Hematopoietic multipotent progenitor cell (in vitro differentiated cells): ENCODE results near the gene EMC9. TPM values are rescaled to one million over a fixed set of nuclear protein-coding genes. Genes with fewer than 3 reads are reported as not detected.
"Not testable (repeated sequence)": the region's sequence is repeated elsewhere in the genome, so short reads cannot be mapped to it uniquely, and the experiment has no call there.

Experiments used
- DNase-seq, 3 donors: peaks; one replicate each; pipeline ENCODE4 v3.0.0-alpha.2; 2011 to 2015; ENCODE audit warnings: low read depth in 2 of 3, low spot score in 2 of 3
- total RNA-seq: library from RNA; depleted of rRNA; stranded (reverse); fragments of >200 nt; gene quantifications from one replicate; pipeline ENCODE4 v1.2.3, GENCODE V29; 2012

The EMC9 gene
- total RNA-seq, 1 donor = 14.3 TPM

DNA sequence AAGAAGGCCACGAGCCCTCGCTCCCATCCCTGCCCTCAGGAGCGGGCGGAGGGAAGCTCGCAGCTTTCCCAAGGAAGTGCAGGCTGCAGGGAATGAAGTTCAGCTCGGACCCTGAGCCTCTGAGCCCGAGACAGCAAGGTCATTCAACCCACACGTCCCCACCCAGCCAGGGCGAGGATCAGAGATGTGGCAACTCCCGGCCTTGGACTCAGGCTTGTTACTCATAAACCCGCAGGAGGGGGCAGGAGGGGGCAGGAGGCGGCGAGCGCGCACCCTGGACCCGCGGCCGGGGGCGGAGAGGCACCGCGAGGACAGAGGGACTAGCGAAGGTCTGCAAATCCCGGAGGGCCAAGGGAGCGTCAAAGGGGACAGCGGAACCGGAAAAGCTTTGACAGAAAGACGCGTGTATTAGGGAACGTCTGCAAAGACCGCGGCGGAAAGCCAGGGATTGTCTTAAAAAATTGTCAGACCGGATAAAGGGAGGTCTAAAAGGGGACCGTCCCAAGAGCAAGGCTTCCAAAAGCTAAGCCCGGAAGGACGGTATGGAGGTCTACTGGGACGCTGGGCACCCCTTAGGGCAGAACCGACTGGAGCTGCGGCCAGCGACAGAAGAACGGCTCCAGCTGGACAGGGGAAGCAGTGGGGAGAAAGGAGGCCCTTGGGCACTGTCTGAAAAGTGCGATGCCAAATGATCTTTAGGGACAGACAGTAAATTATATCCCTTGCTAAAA lies 27.4 kb downstream of the EMC9 start:
- peak in 2 of 3 donors; percentile 90 to 93 for DNase-seq

DNA sequence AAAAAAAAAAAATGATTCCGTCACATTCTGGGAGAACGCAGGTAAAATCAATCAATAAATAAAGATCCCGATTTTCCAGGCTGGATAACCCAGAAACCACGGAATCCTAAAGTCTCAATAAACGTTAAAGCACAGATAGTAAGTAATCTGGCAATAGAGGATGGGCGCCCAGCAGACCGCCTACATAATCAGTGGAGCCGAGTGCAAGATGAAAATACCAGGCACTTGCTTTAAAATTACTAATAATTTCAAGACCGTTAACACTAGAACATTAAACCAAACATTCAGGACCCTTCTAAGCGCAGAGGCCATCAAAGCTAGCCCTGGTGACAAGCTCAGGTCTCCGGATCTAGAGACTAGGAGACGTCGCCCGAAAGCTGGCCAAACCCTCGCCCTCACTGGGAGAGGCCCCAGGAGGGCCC lies 28.0 kb downstream of the EMC9 start:
- no peak for DNase-seq

DNA sequence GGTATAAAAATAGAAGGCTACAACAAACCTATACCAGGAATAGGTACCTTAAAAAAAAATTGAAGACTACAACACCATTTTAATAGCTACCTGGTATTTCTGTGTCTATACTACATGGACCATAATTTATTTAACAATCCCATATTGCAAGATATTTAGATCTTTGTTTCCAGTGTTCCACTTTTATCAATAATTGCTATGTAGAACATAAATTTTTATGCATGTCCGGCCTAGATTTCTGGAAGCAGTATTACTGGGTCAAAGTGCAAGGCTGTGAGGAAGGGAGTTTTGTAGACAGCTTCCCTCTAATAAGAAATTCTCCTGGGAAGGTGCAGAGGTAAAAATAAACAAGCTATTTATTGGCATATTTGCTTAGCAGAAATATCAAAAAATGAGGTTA lies 30.9 kb downstream of the EMC9 start:
- no peak for DNase-seq

DNA sequence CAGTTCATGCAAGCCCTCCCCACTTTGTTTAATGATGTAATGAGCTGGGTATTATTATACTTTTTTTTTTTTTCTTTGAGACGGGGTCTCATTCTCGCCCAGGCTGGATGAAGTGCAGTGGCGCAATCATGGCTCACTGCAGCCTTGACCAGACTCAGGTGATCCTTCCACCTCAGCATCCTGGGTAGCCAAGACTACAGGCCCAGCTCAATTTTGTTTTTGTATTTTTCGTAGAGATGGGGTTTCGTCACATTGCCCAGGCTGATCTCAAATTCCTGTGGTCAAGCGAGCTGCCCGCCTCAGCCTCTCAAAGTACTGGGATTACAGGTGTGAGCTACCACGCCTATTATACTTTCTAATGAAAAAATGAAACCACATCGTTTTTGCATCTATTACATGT lies 31.3 kb downstream of the EMC9 start:
- DNase-seq = no peak

DNA sequence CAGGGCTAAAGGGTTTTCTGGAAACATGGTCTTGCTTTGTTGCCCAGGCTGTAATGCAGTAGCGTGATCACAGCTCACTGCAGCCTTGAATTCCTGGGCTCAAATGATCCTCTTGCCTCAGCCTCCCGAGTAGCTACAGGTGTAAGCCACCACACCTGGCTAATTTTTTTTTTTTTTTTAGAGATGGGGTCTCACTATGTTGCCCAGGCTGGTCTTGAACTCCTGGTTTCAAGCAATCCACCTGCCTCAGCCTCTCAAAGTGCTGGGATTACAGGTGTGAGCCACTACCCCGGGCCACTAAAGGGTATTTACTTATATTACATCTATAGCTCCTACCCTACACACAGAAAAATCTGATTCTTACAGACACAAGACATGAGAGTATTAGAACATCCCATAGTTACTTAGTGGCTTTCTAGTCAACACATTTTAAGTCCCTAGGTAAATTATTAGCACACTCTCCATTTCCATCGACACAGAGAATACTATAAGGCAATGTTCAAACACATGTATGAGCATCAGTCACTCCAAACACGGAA lies 33.0 kb downstream of the EMC9 start:
- DNase-seq = no peak

DNA sequence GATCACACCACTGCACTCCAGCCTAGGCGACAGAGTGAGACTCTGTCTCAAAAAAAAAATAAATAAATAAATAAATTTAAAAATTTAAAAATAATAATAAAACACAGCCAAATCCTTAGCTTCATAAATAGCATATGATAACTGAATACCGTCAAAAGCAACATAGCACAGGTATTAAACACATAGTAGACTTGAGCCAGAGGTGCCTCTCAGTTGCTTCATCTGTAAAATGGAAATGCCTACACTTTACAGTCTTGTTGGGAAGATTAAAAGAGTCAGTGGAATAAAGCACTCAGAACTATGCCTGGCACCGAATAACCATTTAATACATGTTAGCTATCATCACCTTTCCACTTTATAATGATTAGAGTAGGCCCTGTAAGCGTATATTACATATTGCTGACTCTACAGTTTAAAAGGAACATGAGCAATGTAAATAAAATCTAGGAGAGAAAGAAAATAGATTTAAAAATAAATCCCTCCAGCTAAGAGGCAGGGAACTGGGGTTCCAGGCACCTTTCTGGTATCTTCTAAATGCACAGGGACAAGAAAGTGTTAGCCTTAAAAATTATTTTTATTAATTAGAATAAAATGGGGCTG lies 34.6 kb downstream of the EMC9 start:
- DNase-seq = no peak

DNA sequence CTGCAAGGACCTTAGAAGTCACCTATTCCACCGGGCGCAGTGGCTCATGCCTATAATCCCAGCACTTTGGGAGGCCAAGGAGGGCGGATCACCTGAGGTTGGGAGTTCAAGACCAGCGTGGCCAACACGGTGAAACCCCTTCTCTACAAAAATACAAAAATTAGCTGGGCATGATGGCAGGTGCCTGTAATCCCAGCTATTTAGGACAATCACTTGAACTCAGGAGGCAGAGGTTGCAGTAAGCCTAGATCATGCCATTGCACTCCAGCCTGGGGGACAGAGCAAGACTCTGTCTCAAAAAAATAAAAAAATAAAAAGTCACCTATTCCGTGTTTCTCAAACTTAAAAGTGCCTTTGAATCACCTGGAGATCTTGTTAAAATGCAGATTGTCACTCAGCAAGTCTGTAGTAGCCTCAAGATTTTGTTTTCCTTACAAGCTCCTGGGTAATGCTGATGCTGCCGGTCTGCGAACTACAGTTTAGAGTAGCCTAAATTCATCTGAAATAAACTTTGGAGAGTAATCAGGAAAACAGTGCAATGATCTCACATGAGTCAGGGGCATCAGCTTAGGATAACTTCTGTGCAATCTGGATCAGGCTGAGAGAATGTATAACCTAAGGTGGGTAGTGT lies 35.7 kb downstream of the EMC9 start:
- DNase-seq = not testable (repeated sequence)

DNA sequence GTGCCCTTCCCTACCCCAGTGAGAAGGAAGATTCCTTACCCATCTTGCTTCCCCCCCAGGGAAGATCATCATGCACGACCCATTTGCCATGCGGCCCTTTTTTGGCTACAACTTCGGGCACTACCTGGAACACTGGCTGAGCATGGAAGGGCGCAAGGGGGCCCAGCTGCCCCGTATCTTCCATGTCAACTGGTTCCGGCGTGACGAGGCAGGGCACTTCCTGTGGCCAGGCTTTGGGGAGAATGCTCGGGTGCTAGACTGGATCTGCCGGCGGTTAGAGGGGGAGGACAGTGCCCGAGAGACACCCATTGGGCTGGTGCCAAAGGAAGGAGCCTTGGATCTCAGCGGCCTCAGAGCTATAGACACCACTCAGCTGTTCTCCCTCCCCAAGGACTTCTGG lies 37.9 kb downstream of the EMC9 start:
- DNase-seq = no peak

DNA sequence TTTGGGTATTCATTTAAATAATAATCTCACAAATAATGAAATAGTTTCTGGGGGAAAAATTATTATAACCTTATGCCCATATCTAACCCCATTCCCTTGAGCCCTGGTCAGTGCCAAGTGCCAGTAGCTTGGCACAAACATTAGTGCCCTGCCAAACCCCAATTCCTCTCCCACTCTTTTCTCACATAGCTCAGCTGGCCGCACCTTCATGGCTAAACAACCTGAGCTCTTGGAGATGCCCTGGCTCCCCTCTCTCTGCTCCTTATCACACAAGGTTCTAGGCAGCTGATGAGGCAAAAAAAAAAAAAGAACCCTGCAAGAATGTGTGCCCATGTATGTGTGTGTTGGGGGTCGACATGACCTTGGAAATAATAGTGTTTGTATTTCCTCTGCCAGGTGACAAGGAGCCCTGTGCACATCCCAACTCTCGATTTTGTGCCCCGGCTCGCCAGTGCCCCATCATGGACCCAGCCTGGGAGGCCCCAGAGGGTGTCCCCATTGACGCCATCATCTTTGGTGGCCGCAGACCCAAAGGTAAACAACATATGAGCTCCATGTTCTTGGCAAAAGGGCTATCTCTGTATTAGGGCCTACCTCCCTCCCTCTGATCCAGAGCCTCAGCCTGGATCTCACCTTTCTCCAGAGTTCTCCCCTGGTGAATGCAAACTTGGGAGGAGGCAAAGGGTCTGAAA lies 38.9 kb downstream of the EMC9 start:
- no peak for DNase-seq

DNA sequence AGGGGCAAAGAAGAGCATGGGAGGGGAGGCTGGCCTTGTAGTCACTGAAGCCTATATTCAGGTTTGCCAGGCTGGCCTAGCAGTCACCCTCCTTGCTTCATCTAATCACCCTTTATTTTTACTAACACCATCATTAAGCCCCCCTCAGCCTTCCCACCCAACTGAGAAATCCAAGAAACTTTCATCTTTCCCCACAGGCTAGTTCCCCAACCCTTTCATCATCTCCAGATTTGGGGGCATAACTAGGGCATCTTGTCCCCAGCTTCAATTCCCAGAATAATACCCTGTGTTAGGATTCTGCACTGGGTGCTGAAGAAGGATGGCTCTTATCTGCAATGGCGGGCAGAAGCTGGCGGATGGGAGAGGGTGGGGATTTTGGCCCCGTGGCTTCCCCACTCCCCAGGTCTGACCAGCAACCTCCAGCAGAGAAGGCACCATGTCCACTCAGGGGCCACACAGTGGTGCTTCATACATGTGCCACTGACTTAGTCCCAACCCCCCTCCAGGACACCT lies 40.4 kb downstream of the EMC9 start:
- DNase-seq = no peak

DNA sequence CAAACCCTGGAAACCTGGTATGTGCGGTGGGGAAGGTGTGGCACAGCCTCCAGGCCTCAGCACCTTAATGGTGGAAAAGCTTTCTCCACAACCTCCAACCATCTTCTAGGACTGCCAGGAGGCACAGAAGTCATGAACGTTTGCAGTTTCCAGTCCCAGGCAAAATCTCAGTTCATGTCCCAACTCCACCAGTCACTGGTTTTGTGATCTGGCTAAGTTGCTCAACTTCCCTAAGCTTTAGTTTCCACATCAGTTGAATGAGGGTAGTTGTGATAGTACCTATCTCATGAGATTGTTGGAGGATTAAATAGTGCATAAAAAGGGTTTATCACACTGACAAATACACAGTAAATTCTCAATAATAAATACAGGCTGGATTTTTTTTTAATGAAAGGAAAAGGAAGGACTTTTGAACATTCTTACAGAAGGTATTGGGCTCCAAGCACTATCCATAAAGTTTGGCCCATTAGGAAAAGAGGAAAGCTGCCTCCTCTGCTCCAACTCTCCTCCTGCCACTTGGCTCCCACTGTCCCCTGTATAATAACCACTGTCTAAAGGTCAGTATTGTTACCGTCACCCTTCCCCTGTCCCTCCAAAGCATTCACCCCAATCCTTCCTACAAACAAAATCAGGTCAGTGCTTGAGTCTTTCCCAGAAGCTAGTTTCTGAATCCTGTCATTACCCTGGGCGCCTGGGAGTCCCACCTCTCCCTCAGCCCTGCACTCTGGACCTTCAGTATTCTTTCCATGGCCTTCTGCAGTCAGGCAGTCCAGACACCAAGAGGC lies 41.0 kb downstream of the EMC9 start:
- no peak for DNase-seq

DNA sequence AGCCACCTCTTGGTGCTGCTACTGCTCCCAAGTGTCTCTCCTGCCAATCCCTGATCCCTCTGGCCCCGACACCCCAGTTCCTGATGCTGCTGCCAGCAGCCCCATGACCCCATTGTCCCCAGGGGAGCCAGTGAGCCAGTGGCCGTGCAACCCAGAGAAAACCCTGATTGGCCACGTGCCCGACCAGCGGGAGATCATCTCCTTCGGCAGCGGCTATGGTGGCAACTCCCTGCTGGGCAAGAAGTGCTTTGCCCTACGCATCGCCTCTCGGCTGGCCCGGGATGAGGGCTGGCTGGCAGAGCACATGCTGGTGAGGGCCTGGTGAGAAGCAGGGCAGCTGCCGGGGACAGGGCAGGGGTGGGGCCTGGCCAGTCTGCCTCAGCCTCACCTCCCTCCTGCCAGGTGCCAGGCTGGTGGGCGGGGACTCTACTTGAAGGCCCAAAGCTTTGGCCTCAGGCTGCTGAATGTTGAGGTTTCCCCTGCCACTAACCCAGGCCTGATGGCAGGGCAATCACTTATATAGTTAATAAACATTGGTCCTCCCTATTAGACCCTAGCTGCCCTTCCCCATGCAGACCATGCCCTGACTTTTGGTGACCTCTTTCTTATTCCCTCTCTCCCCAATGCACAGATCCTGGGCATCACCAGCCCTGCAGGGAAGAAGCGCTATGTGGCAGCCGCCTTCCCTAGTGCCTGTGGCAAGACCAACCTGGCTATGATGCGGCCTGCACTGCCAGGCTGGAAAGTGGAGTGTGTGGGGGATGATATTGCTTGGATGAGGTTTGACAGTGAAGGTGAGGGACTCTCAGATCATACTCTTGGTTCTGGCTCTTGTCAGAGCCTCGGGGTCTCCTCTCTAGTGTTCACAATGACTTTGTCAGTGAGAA lies 42.2 kb downstream of the EMC9 start:
- DNase-seq = no peak

DNA sequence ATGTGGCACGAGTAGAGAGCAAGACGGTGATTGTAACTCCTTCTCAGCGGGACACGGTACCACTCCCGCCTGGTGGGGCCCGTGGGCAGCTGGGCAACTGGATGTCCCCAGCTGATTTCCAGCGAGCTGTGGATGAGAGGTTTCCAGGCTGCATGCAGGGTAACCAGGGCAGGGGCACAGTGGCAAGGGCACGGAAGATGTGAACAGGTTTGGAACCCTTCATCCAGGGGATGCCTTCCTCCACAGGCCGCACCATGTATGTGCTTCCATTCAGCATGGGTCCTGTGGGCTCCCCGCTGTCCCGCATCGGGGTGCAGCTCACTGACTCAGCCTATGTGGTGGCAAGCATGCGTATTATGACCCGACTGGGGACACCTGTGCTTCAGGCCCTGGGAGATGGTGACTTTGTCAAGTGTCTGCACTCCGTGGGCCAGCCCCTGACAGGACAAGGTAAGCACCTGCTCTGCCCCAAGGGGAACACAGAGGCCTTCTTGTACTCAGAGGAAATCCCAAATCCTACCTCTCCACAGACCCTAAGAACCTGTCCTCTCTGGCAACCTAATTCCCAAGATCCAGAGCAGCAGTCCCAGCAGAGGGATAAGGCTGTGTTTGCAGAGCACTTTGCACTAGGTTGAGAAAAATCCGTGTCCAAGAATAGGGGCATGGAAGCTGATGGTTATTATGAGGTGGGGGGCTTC lies 43.0 kb downstream of the EMC9 start:
- DNase-seq = no peak

DNA sequence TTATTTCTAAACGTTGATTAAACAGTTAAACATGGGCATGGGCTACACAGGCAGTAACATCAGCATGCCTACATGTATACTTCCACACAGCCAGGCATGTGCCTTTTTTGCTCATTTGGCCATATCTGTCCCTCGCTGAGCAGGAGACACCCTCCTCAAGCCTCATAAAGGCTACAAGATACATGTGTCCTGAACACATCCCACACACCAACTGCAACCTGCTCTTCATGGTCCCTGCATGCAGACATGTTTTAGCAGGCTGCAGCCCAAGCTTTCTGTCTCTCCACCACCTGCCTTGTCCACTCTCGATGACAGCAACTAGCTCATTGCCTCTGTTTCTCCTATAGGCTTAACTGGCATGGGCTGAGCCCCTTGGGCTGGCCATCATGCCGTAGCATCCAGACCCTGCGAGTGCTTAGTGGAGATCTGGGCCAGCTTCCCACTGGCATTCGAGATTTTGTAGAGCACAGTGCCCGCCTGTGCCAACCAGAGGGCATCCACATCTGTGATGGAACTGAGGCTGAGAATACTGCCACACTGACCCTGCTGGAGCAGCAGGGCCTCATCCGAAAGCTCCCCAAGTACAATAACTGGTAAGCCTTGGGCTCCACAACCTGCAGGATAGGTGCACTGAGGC lies 44.7 kb downstream of the EMC9 start:
- no peak for DNase-seq

DNA sequence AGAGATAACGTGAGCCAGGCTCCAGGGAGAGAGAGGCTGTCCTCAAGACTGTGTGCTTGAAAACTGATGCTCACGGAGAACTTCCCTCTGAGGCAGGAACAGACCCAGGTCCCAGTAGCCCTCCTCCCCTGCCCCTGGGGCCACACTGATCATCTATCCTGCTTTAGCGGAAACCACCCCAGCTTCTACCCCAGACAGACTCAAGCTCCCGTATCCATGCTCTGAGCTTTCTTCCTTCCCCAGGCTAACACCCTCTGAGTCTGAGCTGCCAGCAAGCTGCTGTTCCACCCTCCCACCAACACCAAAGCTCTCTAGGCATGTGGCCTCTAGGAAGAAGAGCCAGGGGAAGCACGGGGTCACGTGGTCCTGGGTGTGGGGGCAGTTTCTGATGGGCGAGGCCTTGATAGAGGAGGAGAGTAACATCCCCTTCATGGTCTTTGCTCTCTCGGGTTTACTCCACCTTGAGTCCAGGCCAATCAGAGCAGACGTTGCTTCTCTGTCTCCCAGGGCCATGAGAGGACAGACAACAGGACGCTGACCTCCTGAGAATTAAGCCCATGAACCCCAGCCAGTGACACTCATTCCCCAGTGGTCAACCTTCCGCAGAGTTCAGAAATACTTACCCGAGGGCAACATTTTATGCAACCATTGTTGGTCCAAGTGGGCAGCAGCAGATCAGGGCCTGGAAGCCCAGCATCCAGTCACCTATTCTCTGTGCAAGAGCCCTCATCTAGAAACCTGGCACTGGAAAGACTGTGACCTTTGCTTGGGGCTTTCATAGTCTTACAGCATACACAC lies 45.9 kb downstream of the EMC9 start:
- peak in 2 of 3 donors; percentile 49 to 57 for DNase-seq

DNA sequence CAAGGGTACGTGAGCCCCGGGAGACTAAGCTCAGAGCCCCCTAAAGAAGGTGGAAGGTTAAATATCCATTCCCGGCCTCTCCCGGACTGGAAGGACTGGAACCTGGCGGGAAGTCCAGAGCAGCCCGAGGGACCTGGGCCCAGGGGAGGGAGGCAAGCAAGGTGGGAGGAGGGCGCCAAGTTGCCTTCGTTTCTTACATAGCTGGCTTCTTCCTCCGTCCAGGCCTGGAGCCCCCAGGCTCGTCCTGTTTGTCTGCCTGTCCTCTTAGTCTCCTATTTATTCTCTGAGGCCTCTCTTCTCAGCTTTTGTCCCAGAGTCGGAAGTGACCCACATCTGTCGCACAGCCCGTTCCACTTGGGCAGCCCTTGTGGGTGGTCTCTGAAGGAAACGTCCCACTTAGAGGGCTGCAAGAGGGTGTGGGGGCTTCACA lies 46.5 kb downstream of the EMC9 start:
- DNase-seq = peak in 1 of 3 donors; percentile 25
